Vagina (tissue), 2 donors: ENCODE data around the gene KCNG2.

Source experiments
- CTCF ChIP-seq, 3 experiments: fragments of 450-650 bp in 2 of 3; fragments of 200-600 bp in 1 of 3; sonication (generic) in 1 of 3; IDR thresholded peaks; one replicate each; pipeline ENCODE4 v1.5.1; 2017 to 2019; ENCODE audit warnings: antibody characterized with exemption in 3 of 3, mild to moderate bottlenecking in 2 of 3, moderate library complexity in 2 of 3
- POLR2A ChIP-seq, 2 donors: fragments of 450-650 bp; IDR thresholded peaks; one replicate each; pipeline ENCODE4 v1.6.1; 2017; ENCODE audit warnings: antibody characterized with exemption in 2 of 2, mild to moderate bottlenecking in 2 of 2, moderate library complexity in 2 of 2
- POLR2AphosphoS5 ChIP-seq, 2 donors: sonication (generic); formaldehyde crosslinking; IDR thresholded peaks; one replicate each; pipeline ENCODE4 v1.9.0; 2017; ENCODE audit warnings: antibody characterized with exemption in 2 of 2, mild to moderate bottlenecking in 2 of 2, low read depth in 1 of 2; ENCODE audit not compliant: insufficient read depth in 1 of 2

- TF ChIP-seq CTCF (IDR thresholded peaks at IDR 0.05) (no peak), POLR2AphosphoS5 (IDR thresholded peaks at IDR 0.05; ENCODE audit: insufficient read depth in 1 of 2, low read depth in 1 of 2) (no peak), POLR2A (IDR thresholded peaks at IDR 0.05) (no peak)
These were observed 87.4 kb downstream of the KCNG2 start for GRCh38 chr18:79884963-79885728.
